ENCODE results near the gene STK4. TPM values are rescaled to one million over a fixed set of nuclear protein-coding genes. Genes with fewer than 3 reads are reported as not detected.

The STK4 gene
- total RNA-seq, 1 experiment from 2014 or later, result 74.7 TPM

- H3K9me3 Mint-ChIP-seq (ENCODE audit: unreplicated experiment), result no peaks in the 10 kb centered on the region
- Histone ChIP-seq H3K36me3 (ENCODE audit: control insufficient read depth, insufficient read depth, low read length) (no peaks in the 10 kb centered on the region), H3K27me3 (replicated peaks; ENCODE audit: control insufficient read depth, insufficient read depth, low read length) (no peaks in the 10 kb centered on the region), H3K4me3 (ENCODE audit: low read depth, low read length) (no peak overlapping the region), H3K9me3 (no peaks in the 10 kb centered on the region), H3K4me1 (no peaks in the 10 kb centered on the region)
- H3K4me3 Mint-ChIP-seq (ENCODE audit: unreplicated experiment), result no peak overlapping the region
- CTCF ChIA-PET, result interaction anchor here (0.5 to 5.8 kb wide), 21 partner anchors 9 to 750 kb away, joined by 3 to 71 read pairs (median 5); partner anchors contain the start of genes KCNS1, SEMG2 and WFDC12
- H3K27me3 Mint-ChIP-seq (ENCODE audit: insufficient read depth, unreplicated experiment), result peaks cover 4% of the 10 kb centered on the region
- TF ChIP-seq, protein P1, sequence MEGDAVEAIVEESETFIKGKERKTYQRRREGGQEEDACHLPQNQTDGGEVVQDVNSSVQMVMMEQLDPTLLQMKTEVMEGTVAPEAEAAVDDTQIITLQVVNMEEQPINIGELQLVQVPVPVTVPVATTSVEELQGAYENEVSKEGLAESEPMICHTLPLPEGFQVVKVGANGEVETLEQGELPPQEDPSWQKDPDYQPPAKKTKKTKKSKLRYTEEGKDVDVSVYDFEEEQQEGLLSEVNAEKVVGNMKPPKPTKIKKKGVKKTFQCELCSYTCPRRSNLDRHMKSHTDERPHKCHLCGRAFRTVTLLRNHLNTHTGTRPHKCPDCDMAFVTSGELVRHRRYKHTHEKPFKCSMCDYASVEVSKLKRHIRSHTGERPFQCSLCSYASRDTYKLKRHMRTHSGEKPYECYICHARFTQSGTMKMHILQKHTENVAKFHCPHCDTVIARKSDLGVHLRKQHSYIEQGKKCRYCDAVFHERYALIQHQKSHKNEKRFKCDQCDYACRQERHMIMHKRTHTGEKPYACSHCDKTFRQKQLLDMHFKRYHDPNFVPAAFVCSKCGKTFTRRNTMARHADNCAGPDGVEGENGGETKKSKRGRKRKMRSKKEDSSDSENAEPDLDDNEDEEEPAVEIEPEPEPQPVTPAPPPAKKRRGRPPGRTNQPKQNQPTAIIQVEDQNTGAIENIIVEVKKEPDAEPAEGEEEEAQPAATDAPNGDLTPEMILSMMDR (IDR thresholded peaks at IDR 0.05; ENCODE audit: insufficient read depth in 1 of 2, low read depth in 1 of 2, low read length in 1 of 2, severe bottlenecking in 1 of 2, unreplicated experiment in 1 of 2), result peak; percentile 64 to 83
- POLR2A ChIA-PET, result no interaction called here
- intact Hi-C loops (cut with micrococcal nuclease; ENCODE audit: unreplicated experiment), result loop anchor here (1.0 kb wide), 2 partner anchors 68 to 101 kb away; no protein-coding TSS in a partner anchor
- peaks cover 6% of the 10 kb centered on the region for H3K4me1 Mint-ChIP-seq (ENCODE audit: low read depth, unreplicated experiment)
- H3K36me3 Mint-ChIP-seq (ENCODE audit: insufficient read depth, unreplicated experiment), result no peaks in the 10 kb centered on the region
- no peak overlapping the region for H3K27ac Mint-ChIP-seq (ENCODE audit: unreplicated experiment)
- peak in 1 of 2 experiments; percentile 53 for DNase-seq
- BruUV-seq (replicated peaks), result no TSS peak
Measured at GRCh38 chr20:45111799-45112471, 145.6 kb downstream of the STK4 start.

- ChIA-PET CTCF (interaction anchor here (0.6 to 5.8 kb wide), 15 partner anchors 10 to 658 kb away, joined by 3 to 71 read pairs (median 4); partner anchors contain the start of gene WFDC12), POLR2A (interaction anchor here (0.5 kb wide), 1 partner anchor 152 kb away, joined by 4 read pairs; no protein-coding TSS in a partner anchor)
- Mint-ChIP-seq H3K27me3 (ENCODE audit: insufficient read depth, unreplicated experiment) (peaks cover 6% of the 10 kb centered on the region), H3K4me1 (ENCODE audit: low read depth, unreplicated experiment) (peaks cover 6% of the 10 kb centered on the region), H3K4me3 (ENCODE audit: unreplicated experiment) (no peak overlapping the region), H3K36me3 (ENCODE audit: insufficient read depth, unreplicated experiment) (no peaks in the 10 kb centered on the region), H3K9me3 (ENCODE audit: unreplicated experiment) (no peaks in the 10 kb centered on the region), H3K27ac (ENCODE audit: unreplicated experiment) (no peak overlapping the region)
- BruUV-seq (replicated peaks), result no TSS peak
- Histone ChIP-seq H3K4me3 (ENCODE audit: low read depth, low read length) (no peak overlapping the region), H3K9me3 (no peaks in the 10 kb centered on the region), H3K36me3 (ENCODE audit: control insufficient read depth, insufficient read depth, low read length) (no peaks in the 10 kb centered on the region), H3K27me3 (replicated peaks; ENCODE audit: control insufficient read depth, insufficient read depth, low read length) (no peaks in the 10 kb centered on the region), H3K4me1 (no peaks in the 10 kb centered on the region)
- no peak for DNase-seq
- TF ChIP-seq, protein P1 (IDR thresholded peaks at IDR 0.05; ENCODE audit: insufficient read depth in 1 of 2, low read depth in 1 of 2, low read length in 1 of 2, severe bottlenecking in 1 of 2, unreplicated experiment in 1 of 2), result no peak
- intact Hi-C loops (cut with micrococcal nuclease; ENCODE audit: unreplicated experiment), result loop anchor here (1.0 kb wide), 2 partner anchors 68 to 101 kb away; no protein-coding TSS in a partner anchor
Measured at GRCh38 chr20:45112754-45113153, 146.4 kb downstream of the STK4 start.

GRCh38 chr20:45113865-45114264 is 147.6 kb downstream of the STK4 start:
- no peaks in the 10 kb centered on the region for H3K27me3 ChIP-seq (replicated peaks; ENCODE audit: control insufficient read depth, insufficient read depth, low read length)
- no peak for DNase-seq
- H3K4me3 ChIP-seq (ENCODE audit: low read depth, low read length), result no peak overlapping the region
- Mint-ChIP-seq H3K36me3 (ENCODE audit: insufficient read depth, unreplicated experiment) (no peaks in the 10 kb centered on the region), H3K9me3 (ENCODE audit: unreplicated experiment) (no peaks in the 10 kb centered on the region), H3K27me3 (ENCODE audit: insufficient read depth, unreplicated experiment) (peaks cover 6% of the 10 kb centered on the region), H3K4me1 (ENCODE audit: low read depth, unreplicated experiment) (peaks cover 6% of the 10 kb centered on the region), H3K27ac (ENCODE audit: unreplicated experiment) (no peak overlapping the region), H3K4me3 (ENCODE audit: unreplicated experiment) (no peak overlapping the region)
- H3K4me1 ChIP-seq, result no peaks in the 10 kb centered on the region
- intact Hi-C loops (cut with micrococcal nuclease; ENCODE audit: unreplicated experiment), result no loop called here
- H3K9me3 ChIP-seq, result no peaks in the 10 kb centered on the region
- POLR2A ChIA-PET, result no interaction called here
- H3K36me3 ChIP-seq (ENCODE audit: control insufficient read depth, insufficient read depth, low read length), result no peaks in the 10 kb centered on the region
- CTCF ChIA-PET, result interaction anchor here (5.4 to 5.8 kb wide), 2 partner anchors 18 to 70 kb away, joined by 42 to 71 read pairs; no protein-coding TSS in a partner anchor
- TF ChIP-seq, protein P1 (IDR thresholded peaks at IDR 0.05; ENCODE audit: insufficient read depth in 1 of 2, low read depth in 1 of 2, low read length in 1 of 2, severe bottlenecking in 1 of 2, unreplicated experiment in 1 of 2), result no peak
- no TSS peak for BruUV-seq (replicated peaks)
